ENCODE data around the gene HSF2BP. TPM values are rescaled to one million over a fixed set of nuclear protein-coding genes. Genes with fewer than 3 reads are reported as not detected.

Gene HSF2BP
- total RNA-seq, 1 experiment from 2014 or later, result 1.5 TPM

DNA sequence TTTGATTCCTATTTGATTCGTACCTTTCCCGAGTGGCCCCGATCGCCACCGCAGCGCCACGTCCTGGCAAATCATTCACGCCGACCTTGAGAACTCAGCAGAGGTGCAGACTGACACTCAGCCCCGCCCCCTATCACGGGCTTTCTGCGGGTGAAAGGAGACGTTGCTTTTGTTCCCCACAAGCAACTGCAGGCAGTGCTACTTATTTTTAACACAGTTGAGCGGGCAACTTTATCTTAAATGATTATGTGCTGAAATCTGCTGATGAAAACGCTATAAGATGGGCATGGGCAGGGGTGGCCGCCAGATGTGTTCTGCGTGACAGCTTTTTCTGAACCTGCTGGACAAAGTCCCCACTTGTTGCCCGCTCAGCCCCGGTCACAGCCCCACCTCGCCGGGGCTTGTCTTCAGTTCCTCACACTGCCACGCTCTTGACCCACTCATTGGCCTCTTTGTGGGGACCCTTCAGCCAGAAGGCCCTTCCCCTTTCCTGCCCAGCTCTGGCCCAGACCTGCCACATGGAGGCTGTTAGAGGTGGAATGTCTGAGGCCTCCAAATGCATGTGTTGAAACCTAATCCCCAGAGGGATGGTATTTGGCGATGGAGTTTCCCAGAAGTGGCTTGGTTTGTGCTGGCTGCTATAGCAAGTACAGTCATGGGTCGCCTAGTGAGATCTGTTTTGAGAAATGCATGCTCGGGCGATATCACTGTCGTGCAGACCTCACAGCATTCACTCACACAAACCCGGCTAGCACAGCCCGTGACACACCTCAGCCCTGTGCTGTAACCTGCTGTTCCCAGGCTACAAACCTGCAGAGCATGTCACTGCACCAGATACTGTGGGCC is 44.0 kb upstream of the HSF2BP start:
- Histone ChIP-seq H3K56ac (ENCODE audit: insufficient read length, low read depth, low read length) (no peak overlapping the region), H2BK15ac (ENCODE audit: low read depth, low read length) (no peak overlapping the region), H3K27me3 (ENCODE audit: insufficient read depth, low read length) (no peaks in the 10 kb centered on the region), H3T11ph (ENCODE audit: low read length) (no peak overlapping the region), H3K4me2 (ENCODE audit: insufficient read depth, insufficient read length, low read length) (no peak overlapping the region), H3K14ac (ENCODE audit: insufficient read depth, low read length) (no peak overlapping the region), H2AFZ (ENCODE audit: low read length) (no peak overlapping the region), H3K23me2 (ENCODE audit: insufficient read length, low read depth, low read length, poor library complexity, severe bottlenecking) (no peaks in the 10 kb centered on the region), H3K79me2 (ENCODE audit: insufficient read depth, low read length) (no peaks in the 10 kb centered on the region), H2BK120ac (ENCODE audit: low read depth, low read length, poor library complexity, severe bottlenecking) (no peak overlapping the region), H2BK5ac (ENCODE audit: insufficient read length, low read length) (no peak overlapping the region), H3K9me3 (ENCODE audit: control insufficient read depth, low read depth, low read length) (no peaks in the 10 kb centered on the region), H3K23ac (ENCODE audit: insufficient read length, low read depth, low read length) (no peak overlapping the region), H2BK20ac (ENCODE audit: low read depth, low read length, poor library complexity, severe bottlenecking) (no peak overlapping the region), H4K8ac (replicated peaks; ENCODE audit: insufficient read length, low read depth, low read length) (no peak overlapping the region), H4K5ac (ENCODE audit: insufficient read length, low read depth, low read length) (no peak overlapping the region), H3K4ac (ENCODE audit: low read depth, low read length) (no peak overlapping the region), H2BK12ac (ENCODE audit: insufficient read length, low read depth, low read length) (no peak overlapping the region), H3K18ac (ENCODE audit: insufficient read length, low read depth, low read length) (no peak overlapping the region), H3K9ac (ENCODE audit: extremely low read depth, insufficient read length, low read length) (no peak overlapping the region), H3K27ac (ENCODE audit: insufficient read length, low read depth, low read length) (no peak overlapping the region), H4K91ac (ENCODE audit: insufficient read length, low read depth, low read length) (no peak overlapping the region), H3K79me1 (ENCODE audit: insufficient read depth, low read depth, low read length, poor library complexity, severe bottlenecking) (no peaks in the 10 kb centered on the region), H3K4me1 (ENCODE audit: insufficient read depth, low read length) (no peaks in the 10 kb centered on the region), H4K20me1 (ENCODE audit: control insufficient read depth, insufficient read depth, insufficient read length) (no peaks in the 10 kb centered on the region), H2AK5ac (ENCODE audit: insufficient read length, low read length) (no peak overlapping the region)
- DNase-seq, result peak; percentile 53
- Mint-ChIP-seq H3K4me3 (no peak overlapping the region), H3K27me3 (ENCODE audit: low read depth) (no peaks in the 10 kb centered on the region), H3K9me3 (no peaks in the 10 kb centered on the region), H3K4me1 (peaks cover 11 to 12% of the 10 kb centered on the region in 2 experiments), H3K36me3 (ENCODE audit: insufficient read depth in 1 of 3, low read depth in 3 of 3) (no peaks in the 10 kb centered on the region; a peak in 1 of 7 replicates), H3K27ac (peak overlapping the region in 2 of 3 experiments; percentile 27 to 63; a peak in 2 of 7 replicates)
- TF ChIP-seq, protein P1, sequence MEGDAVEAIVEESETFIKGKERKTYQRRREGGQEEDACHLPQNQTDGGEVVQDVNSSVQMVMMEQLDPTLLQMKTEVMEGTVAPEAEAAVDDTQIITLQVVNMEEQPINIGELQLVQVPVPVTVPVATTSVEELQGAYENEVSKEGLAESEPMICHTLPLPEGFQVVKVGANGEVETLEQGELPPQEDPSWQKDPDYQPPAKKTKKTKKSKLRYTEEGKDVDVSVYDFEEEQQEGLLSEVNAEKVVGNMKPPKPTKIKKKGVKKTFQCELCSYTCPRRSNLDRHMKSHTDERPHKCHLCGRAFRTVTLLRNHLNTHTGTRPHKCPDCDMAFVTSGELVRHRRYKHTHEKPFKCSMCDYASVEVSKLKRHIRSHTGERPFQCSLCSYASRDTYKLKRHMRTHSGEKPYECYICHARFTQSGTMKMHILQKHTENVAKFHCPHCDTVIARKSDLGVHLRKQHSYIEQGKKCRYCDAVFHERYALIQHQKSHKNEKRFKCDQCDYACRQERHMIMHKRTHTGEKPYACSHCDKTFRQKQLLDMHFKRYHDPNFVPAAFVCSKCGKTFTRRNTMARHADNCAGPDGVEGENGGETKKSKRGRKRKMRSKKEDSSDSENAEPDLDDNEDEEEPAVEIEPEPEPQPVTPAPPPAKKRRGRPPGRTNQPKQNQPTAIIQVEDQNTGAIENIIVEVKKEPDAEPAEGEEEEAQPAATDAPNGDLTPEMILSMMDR (conservative IDR thresholded peaks at IDR 0.05), result no peak
- no CpG with 5 or more reads among the region's 29 CpGs for WGBS (ENCODE audit: extremely low coverage, insufficient read length, low lambda C conversion rate)
